SJCRH30 (cell line): ENCODE data around the gene IGFL2. TPM values are rescaled to one million over a fixed set of nuclear protein-coding genes. Genes with fewer than 3 reads are reported as not detected.
"Not testable (repeated sequence)": the region's sequence is repeated elsewhere in the genome, so short reads cannot be mapped to it uniquely, and the experiment has no call there.

Experiments
- DNase-seq, 2 experiments: peaks; one replicate each; pipeline ENCODE4 v3.0.0-alpha.2; 2015 to 2020
- H3K27ac ChIP-seq: fragments of 250-450 bp; sonication (Bioruptor Pico); 2 replicates; pipeline ENCODE4 v1.5.1; 2020; ENCODE audit warnings: mild to moderate bottlenecking, moderate library complexity
- H3K27me3 ChIP-seq: fragments of 250-450 bp; sonication (Bioruptor Pico); 2 replicates; pipeline ENCODE4 v1.5.1; 2020; ENCODE audit warnings: mild to moderate bottlenecking, moderate library complexity
- H3K36me3 ChIP-seq: fragments of 250-450 bp; sonication (Bioruptor Pico); 2 replicates; pipeline ENCODE4 v1.5.1; 2020; ENCODE audit warnings: mild to moderate bottlenecking, moderate library complexity
- H3K4me1 ChIP-seq: fragments of 250-450 bp; sonication (Bioruptor Pico); 2 replicates; pipeline ENCODE4 v1.5.1; 2020; ENCODE audit warnings: mild to moderate bottlenecking, moderate library complexity
- H3K4me3 ChIP-seq: fragments of 250-450 bp; sonication (Bioruptor Pico); 2 replicates; pipeline ENCODE4 v1.5.1; 2020; ENCODE audit warnings: mild to moderate bottlenecking, moderate library complexity
- H3K9me3 ChIP-seq: fragments of 250-450 bp; sonication (Bioruptor Pico); replicated peaks from 2 replicates; pipeline ENCODE4 v1.5.1; 2020; ENCODE audit warnings: mild to moderate bottlenecking, moderate library complexity
- total RNA-seq: library from RNA; depleted of rRNA; stranded (reverse); fragments of >200 nt; shearing (Covaris generic); gene quantifications from 2 replicates; pipeline ENCODE4 v1.2.3, GENCODE V29; 2014; rRNA removed

Gene IGFL2
- not detected in 2 replicates for total RNA-seq

DNA sequence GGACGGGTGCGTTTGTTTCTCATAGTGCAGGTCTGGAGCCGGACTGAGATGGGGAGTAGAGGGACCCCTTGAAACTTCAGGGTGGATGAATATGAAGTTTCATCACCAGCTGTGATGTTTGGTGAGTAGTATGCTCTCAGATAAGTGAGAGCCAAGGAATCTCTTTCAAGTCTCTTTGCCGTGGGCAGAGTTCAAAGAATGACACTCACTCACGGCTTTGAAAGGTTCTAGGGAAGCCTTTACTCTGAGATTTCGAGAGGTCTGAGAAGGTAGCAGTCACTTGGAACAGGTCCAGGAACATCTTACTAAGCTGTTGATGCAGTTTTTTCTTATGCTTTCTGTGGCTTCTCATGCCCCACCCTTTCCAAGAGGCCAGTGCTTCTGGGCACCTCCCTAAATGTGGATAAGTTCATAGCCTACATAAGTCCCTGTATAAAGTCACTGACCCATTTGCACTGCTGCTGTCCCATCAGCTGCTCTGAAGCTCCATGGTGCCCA lies at the start of gene IGFL2:
TSS of gene IGFL2 (plus strand) at position 448 of the 498 bp plus-strand sequence. CDS start at position 489, 41 bp downstream.
- Histone ChIP-seq H3K4me1 (no peaks in the 10 kb centered on the region), H3K27me3 (no peaks in the 10 kb centered on the region; the same call in 1 of the 2 replicates), H3K9me3 (no peaks in the 10 kb centered on the region), H3K27ac (no peak within 1 kb of the TSS), H3K4me3 (no peak within 1 kb of the TSS), H3K36me3 (no peaks in the 10 kb centered on the region)
- DNase-seq = no peak

DNA sequence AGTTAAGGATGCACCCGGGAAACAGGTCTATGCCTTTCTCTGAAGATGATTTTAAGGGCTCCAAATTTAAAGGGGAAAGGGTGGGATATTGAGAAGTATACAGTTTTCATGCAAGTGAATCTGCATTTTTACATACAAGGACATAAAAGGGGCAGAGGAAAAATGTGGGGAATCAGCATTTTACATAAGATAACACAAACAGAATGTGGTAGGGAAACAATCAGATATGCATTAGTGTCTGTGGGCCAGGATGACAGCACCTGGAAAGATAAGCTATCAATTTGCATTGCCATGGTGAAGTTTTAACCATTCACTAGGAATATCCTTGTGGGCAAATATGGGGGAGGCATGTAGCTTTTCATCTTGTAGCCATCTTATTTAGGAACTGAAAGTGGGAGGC lies 47.7 kb upstream of the IGFL2 start:
- DNase-seq = no peak
- Histone ChIP-seq H3K9me3 (peaks cover 5% of the 10 kb centered on the region), H3K36me3 (no peaks in the 10 kb centered on the region), H3K27me3 (0 out of 2 replicates have a peak, but pooled peaks cover 7% of the 10 kb centered on the region), H3K27ac (no peak overlapping the region), H3K4me3 (no peak overlapping the region), H3K4me1 (no peaks in the 10 kb centered on the region)

DNA sequence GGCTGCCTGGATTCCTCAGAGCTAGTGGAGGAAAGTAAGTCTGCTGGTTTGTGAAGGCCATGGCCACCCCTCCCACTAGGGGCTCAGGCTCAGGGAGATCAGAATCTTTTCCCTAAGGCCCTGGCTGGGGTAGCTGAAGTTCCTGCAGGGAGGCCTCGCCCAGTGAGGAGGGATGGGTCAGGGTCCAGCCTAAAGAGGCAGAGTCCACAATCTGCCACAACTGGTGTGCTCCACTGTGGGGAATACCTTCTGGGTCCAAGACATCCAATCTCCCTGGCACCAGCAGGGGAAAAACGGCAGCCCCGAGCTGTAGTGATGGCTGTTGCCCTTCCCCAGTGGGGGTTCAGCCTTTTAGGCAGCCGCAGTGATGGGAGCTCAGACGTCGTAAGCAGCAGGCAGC lies 46.7 kb upstream of the IGFL2 start:
- Histone ChIP-seq H3K27me3 (0 out of 2 replicates have a peak, but pooled peaks cover 7% of the 10 kb centered on the region), H3K9me3 (peaks cover 5% of the 10 kb centered on the region), H3K27ac (no peak overlapping the region), H3K4me1 (no peaks in the 10 kb centered on the region), H3K4me3 (no peak overlapping the region), H3K36me3 (no peaks in the 10 kb centered on the region)
- DNase-seq = no peak

DNA sequence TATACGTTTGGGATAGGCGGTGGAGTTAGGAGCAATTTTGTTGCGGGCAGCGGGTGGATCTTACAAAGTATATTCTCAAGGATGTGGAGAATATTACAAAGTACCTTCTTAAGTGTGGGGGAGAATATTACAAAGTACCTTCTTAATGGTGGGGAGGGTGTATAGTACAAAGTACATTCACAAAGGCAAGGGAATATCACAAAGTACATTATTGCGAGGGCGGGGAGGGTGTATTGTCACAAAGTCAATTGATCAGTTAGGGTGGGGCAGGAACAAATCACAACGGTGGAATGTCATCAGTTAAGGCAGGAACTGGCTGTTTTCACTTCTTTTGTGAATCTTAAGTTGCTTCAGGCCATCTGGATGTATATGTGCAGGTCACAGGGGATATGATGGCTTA lies 45.7 kb upstream of the IGFL2 start:
- H3K9me3 ChIP-seq, H3K36me3 ChIP-seq, H3K27ac ChIP-seq, H3K27me3 ChIP-seq, H3K4me3 ChIP-seq, DNase-seq, H3K4me1 ChIP-seq: not testable (repeated sequence)

DNA sequence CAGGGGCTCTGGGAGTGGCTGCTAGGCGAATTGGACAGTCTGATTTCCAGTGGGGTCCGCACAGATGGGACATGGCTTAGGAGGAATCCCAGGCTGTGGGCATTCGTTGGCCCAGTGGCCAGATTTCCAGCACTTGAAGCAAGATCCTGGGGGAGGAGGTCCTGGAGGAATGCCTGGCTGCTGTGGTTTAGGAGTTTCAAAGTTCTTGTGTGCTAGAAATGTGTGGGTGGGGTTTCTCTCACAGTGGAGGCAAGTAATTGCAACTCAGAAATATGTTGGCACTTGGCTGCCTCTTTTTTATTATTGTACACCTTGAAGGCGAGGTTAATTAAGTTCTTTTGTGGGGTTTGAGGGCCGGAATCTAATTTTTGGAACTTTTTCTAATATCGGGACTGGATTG lies 40.7 kb upstream of the IGFL2 start:
- no peaks in the 10 kb centered on the region for H3K4me1 ChIP-seq
- no peak for DNase-seq
- no peak overlapping the region for H3K4me3 ChIP-seq
- H3K27ac ChIP-seq = no peak overlapping the region
- peaks cover 8% of the 10 kb centered on the region for H3K27me3 ChIP-seq
- H3K36me3 ChIP-seq = no peaks in the 10 kb centered on the region
- no peaks in the 10 kb centered on the region for H3K9me3 ChIP-seq

DNA sequence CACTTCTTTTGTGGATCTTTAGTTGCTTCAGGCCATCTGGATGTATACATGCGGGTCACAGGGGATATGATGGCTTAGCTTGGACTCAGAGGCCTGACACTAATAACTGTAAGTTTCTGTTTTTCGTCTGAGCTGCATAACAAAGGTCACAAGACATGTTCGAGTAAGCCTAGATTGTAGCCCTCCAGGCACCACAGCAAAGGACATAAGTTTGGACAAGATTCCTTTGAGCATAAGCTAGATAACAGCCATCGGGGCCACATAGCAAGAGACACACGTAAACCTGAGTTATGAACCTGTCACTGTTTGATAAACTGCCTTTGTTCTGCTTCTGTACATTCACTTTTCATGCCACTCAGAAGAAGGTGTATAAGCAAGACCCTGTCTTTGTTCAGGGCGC lies 38.2 kb upstream of the IGFL2 start:
- Histone ChIP-seq H3K27ac (no peak overlapping the region), H3K4me3 (no peak overlapping the region), H3K9me3 (no peaks in the 10 kb centered on the region), H3K4me1 (no peaks in the 10 kb centered on the region), H3K27me3 (peaks cover 8% of the 10 kb centered on the region), H3K36me3 (no peaks in the 10 kb centered on the region)
- no peak for DNase-seq

DNA sequence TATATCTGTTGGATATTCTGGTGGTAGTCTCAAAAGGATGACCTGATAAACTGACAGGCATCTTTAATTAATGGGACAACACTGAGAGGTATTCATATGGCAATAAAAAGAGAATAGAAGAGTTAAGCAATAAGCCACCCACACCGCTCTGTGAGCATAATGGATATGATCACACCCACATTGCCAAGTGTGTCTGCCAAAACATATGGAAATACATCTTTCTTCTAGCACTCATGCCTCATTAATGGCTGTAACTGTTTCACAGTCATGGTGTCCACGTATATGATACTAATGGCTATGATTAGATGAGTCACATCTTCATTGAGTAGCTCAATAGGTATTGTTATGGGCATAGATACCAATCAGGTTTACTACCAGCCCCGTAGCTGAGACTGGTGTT lies 36.7 kb upstream of the IGFL2 start:
- DNase-seq = no peak
- Histone ChIP-seq H3K27ac (no peak overlapping the region), H3K27me3 (peaks cover 8% of the 10 kb centered on the region), H3K4me1 (no peaks in the 10 kb centered on the region), H3K4me3 (no peak overlapping the region), H3K9me3 (no peaks in the 10 kb centered on the region), H3K36me3 (no peaks in the 10 kb centered on the region)

DNA sequence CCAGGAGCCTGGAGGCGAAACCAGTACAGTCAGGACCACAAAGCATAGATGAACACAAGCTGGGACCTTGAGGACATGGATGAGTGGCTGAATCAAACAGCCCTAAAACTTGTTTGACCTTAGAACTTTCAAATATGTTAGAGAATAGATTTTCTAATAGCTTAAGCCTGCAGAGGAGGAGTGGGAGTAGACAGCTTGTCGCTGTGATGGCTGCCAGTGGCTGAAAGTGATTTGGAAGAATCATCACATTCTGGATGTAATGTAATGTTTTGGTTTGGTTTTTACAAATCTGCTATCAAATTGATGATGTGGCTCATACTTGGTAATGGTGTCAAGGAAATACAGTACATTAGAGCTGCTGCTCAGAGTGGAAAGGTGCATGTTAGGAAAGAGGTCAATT lies 35.5 kb upstream of the IGFL2 start:
- Histone ChIP-seq H3K4me1 (no peaks in the 10 kb centered on the region), H3K27me3 (peaks cover 8% of the 10 kb centered on the region), H3K4me3 (no peak overlapping the region), H3K27ac (no peak overlapping the region), H3K9me3 (no peaks in the 10 kb centered on the region), H3K36me3 (no peaks in the 10 kb centered on the region)
- no peak for DNase-seq

DNA sequence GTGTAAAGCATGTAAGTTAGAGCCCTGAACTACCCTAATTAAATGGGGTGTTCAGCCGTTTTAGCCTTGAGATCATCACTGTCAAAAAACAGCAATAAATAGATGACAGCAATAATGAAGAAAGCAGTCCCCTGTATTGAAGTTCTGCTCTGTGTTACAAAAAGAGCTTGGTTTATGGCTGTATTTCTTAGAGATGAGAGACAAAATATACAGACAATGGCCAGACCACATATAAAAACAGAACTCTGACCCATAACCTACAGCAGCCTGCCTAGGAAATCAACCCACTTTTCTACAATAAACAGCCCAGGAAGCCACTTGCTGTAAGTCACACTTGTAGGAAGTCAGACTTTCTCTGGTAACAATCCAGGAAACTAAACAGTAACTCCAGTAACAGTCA lies 34.3 kb upstream of the IGFL2 start:
- Histone ChIP-seq H3K27ac (no peak overlapping the region), H3K4me1 (no peaks in the 10 kb centered on the region), H3K9me3 (no peaks in the 10 kb centered on the region), H3K27me3 (peaks cover 8% of the 10 kb centered on the region), H3K4me3 (no peak overlapping the region), H3K36me3 (no peaks in the 10 kb centered on the region)
- no peak for DNase-seq

DNA sequence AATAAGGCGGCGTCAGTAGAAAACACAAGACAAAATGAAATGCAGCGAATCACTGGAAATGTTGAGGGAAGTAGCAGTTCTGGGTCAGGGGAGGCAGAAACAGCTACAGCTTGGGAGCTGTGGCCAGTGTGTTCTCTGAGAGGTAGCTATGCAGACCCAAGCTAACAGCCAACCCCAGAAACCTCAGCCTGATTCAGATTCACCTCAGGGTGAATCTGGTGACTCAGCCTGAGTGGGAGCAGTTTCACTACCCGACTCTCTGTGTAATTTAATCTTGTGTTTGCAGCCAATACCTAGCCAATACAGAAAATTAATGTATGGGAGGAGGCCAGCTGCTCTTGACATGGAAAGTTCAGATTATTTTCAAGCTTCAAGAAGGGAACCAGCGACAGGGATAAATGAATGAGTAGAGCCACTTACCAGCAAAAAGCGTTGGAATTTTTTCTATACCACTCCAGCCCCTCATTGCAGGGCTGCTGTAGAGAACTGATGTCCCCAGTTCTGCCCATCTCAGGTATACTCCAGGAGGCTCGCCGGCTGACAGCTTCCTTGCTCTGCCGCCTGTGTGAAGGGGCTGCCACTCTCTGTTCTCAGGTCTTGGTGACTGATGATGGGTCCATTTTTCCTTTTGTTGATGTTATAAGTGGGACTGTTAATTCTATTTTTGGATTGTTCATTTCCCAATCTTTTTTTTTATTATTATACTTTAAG lies 32.5 kb upstream of the IGFL2 start:
- Histone ChIP-seq H3K4me3 (no peak overlapping the region), H3K27me3 (peaks cover 4% of the 10 kb centered on the region), H3K4me1 (no peaks in the 10 kb centered on the region), H3K9me3 (no peaks in the 10 kb centered on the region; the same call in 1 of the 2 replicates), H3K27ac (no peak overlapping the region), H3K36me3 (no peaks in the 10 kb centered on the region)
- DNase-seq = peak; percentile 9 to 30

DNA sequence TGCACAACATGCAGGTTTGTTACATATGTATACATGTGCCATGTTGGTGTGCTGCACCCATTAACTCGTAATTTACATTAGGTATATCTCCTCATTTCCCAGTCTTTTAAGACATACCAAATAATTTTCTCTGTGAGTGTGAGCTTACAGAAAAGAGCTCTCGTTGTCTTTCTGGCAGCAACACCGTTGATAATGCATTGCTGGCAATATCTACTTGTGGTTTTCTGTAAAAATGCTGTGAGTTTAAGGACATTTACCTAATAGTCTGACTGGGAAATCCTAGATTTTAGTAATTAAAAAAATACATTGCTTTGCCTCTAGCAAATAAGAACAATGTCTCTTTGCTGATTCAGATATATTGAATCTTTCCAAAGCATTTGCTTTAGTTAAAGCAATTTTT lies 31.9 kb upstream of the IGFL2 start:
- no peak overlapping the region for H3K27ac ChIP-seq
- H3K9me3 ChIP-seq = no peaks in the 10 kb centered on the region; the same call in 1 of the 2 replicates

DNA sequence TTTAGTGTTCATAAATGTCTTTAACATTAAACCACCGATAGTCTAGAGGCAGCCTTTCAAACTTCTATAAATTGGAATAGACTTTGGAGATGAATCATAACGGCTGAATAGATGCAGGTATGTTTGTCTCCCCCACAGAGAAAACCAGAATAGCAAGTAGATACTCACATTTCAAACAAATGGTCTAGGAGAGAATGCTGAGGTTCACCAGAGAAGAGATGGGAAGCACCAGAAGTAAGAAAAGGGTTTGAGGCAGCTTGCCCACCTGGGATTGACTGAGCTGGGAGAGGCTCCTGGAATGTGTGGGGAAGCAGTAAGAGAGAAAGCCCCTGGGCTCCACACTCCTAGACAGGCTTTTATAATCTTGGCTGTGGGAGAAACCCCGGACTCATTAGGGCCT lies 29.9 kb upstream of the IGFL2 start:
- H3K27ac ChIP-seq = no peak overlapping the region
- H3K36me3 ChIP-seq = no peaks in the 10 kb centered on the region
- H3K27me3 ChIP-seq = peaks cover 2% of the 10 kb centered on the region; the same call in 1 of the 2 replicates
- no peak overlapping the region for H3K4me3 ChIP-seq
- H3K4me1 ChIP-seq = no peaks in the 10 kb centered on the region
- H3K9me3 ChIP-seq = no peaks in the 10 kb centered on the region; the same call in 1 of the 2 replicates
- DNase-seq = no peak

More for the DNA sequence above, 31.9 kb upstream of the IGFL2 start:
- Histone ChIP-seq H3K36me3 (no peaks in the 10 kb centered on the region), H3K27me3 (peaks cover 2% of the 10 kb centered on the region; the same call in 1 of the 2 replicates), H3K4me3 (no peak overlapping the region), H3K4me1 (no peaks in the 10 kb centered on the region)
- no peak for DNase-seq

DNA sequence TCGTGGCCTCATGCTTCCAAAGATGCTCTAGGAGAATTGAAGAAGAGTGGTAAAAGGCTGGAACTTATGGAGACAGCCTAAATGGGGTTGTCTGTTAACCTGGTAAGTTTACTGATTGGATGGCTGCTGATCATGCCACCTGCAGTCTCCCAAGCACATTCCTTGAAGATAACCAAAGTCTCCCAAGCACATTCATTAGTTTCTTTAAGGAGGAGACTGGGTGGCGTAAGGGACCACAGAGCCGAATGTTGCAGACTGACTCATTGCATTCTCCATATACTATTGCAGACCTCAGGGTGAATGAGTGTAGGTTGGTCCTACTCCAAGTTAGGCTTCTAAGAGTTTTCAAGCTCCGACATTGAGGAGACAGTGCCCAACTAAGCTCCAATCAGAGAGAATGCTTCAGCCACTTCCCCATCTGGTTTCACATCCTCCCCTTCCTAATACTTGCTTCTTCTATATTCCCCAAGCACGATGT lies 23.4 kb upstream of the IGFL2 start, which contains the start of gene IGFL3:
TSS of gene IGFL3 (minus strand) at position 51 of the 478 bp plus-strand sequence. CDS start at position 12, 39 bp downstream.
- DNase-seq = no peak

DNA sequence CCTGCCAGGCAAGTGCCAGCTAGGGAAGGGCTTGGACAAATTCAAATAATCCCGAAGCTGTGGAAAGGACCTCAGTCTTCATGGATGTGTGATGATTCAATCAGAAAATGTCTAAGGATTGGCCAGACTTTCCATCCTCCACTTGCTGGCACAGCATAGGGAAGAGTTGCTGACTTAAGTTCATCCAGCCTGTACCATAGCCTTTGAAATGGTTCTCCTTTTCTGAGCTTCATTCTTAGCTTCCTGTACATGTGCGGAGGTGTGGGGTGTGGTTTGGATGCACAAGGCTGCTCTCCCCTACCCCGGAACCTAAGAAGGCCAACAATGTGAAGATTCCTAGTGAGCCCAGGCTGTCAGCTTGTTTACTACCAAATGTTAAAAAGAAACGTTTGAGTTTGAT lies 22.6 kb upstream of the IGFL2 start:
- DNase-seq = no peak
- H3K36me3 ChIP-seq = no peaks in the 10 kb centered on the region
- H3K27ac ChIP-seq = no peak overlapping the region
- H3K27me3 ChIP-seq = 0 out of 2 replicates have a peak, but pooled peaks cover 2% of the 10 kb centered on the region
- H3K4me1 ChIP-seq = no peaks in the 10 kb centered on the region
- no peaks in the 10 kb centered on the region for H3K9me3 ChIP-seq
- no peak overlapping the region for H3K4me3 ChIP-seq

More for the DNA sequence above, 23.4 kb upstream of the IGFL2 start, which contains the start of gene IGFL3:
- no peaks in the 10 kb centered on the region for H3K36me3 ChIP-seq
- no peaks in the 10 kb centered on the region for H3K4me1 ChIP-seq
- no peak within 1 kb of the TSS for H3K27ac ChIP-seq
- H3K4me3 ChIP-seq = no peak within 1 kb of the TSS
- H3K27me3 ChIP-seq = 0 out of 2 replicates have a peak, but pooled peaks cover 2% of the 10 kb centered on the region
- no peaks in the 10 kb centered on the region; the same call in 1 of the 2 replicates for H3K9me3 ChIP-seq

DNA sequence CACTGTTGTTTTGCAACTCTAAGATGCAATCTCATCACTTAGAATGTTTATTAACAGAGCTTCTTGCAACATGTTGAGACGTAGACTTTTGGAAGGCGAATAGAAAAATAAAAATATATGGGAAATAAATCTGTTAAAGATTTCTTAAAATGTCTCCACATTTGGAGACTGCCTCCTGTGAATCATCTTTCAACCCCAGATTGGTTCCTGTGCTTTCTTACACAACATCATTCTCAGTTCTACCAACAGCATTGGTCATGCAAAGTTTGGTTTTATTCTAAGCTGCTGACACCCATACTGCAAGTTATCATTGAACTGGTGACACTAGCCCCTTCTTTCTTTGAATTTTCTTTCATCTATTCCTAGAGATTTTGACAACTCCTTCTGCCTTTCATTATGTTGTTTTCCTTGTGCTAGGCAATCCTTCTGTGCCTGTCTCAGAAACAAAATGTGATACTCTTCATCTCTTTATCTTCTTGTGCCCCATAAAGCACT lies 21.9 kb upstream of the IGFL2 start:
- Histone ChIP-seq H3K27ac (no peak overlapping the region), H3K4me1 (no peaks in the 10 kb centered on the region), H3K9me3 (no peaks in the 10 kb centered on the region), H3K4me3 (no peak overlapping the region), H3K36me3 (no peaks in the 10 kb centered on the region), H3K27me3 (no peaks in the 10 kb centered on the region)
- DNase-seq = no peak
